Aorta (tissue), 5 donors: Measurements from ENCODE around the gene SOX9. TPM values are rescaled to one million over a fixed set of nuclear protein-coding genes. Genes with fewer than 3 reads are reported as not detected.

Experiments used
- ATAC-seq: fragments of 200-7000 bp; cut with Tn5 transposase; one replicate; pipeline ENCODE4 v1.9.1; 2022; ENCODE audit warnings: moderate library complexity; ENCODE audit not compliant: low FRiP score
- DNase-seq, 2 donors: peaks; one replicate each; pipeline ENCODE4 v3.0.0-alpha.2; 2020
- H3K27ac ChIP-seq, 2 donors: one replicate each; pipeline ENCODE4 v1.5.1; 2013; ENCODE audit warnings: low read length in 2 of 2, mild to moderate bottlenecking in 2 of 2, moderate library complexity in 2 of 2, control low read depth in 1 of 2, inconsistent platforms in 1 of 2, low read depth in 1 of 2
- H3K27me3 ChIP-seq, 2 donors: one replicate each; pipeline ENCODE4 v1.6.1; 2013; ENCODE audit warnings: control low read depth in 1 of 2, low read length in 1 of 2, mild to moderate bottlenecking in 1 of 2, moderate library complexity in 1 of 2; ENCODE audit not compliant: insufficient read depth in 2 of 2, control insufficient read depth in 1 of 2
- H3K36me3 ChIP-seq, 2 donors: one replicate each; pipeline ENCODE4 v1.6.1; 2013; ENCODE audit warnings: control low read depth in 1 of 2, low read length in 1 of 2, mild to moderate bottlenecking in 1 of 2; ENCODE audit not compliant: insufficient read depth in 2 of 2, control insufficient read depth in 1 of 2
- H3K4me1 ChIP-seq, 2 donors: one replicate each; pipeline ENCODE4 v1.6.1; 2013; ENCODE audit warnings: low read length in 2 of 2, control low read depth in 1 of 2, mild to moderate bottlenecking in 1 of 2, moderate library complexity in 1 of 2; ENCODE audit not compliant: insufficient read depth in 2 of 2, control insufficient read depth in 1 of 2
- H3K4me3 ChIP-seq, 2 donors: one replicate each; pipeline ENCODE4 v1.5.1; 2013; ENCODE audit warnings: low read length in 2 of 2, control low read depth in 1 of 2, mild to moderate bottlenecking in 1 of 2
- H3K9me3 ChIP-seq: one replicate; pipeline ENCODE4 v1.6.1; 2013; ENCODE audit warnings: mild to moderate bottlenecking, low read length; ENCODE audit not compliant: control insufficient read depth
- WGBS, 2 donors: extraction: QIAGEN DNeasy Blood & Tissue Kit; methylation state at CpG; one replicate each; pipeline ENCODE4 v1.1.7; 2013; 5-methylcytosine and 5-hydroxymethylcytosine counted together
- intact Hi-C, 2 donors: fragments of 100-400 bp; cut with DNase I; formaldehyde crosslinking; loops; one replicate each; pipeline versions ENCODE4 v1.14.2 to v1.15.0; 2022
- polyA plus RNA-seq, 2 donors: library from polyadenylated mRNA; stranded (reverse); fragments of 200-250 nt; gene quantifications; one replicate each; pipeline ENCODE4 v1.2.3, GENCODE V29; 2013
- total RNA-seq, 2 donors: library from RNA; stranded (reverse); fragmentation: NEBNext Ultra II Directional; extraction: Animal tissue kit (Norgen Biotek cat#: 25700); gene quantifications; one replicate each; pipeline ENCODE4 v1.2.1, GENCODE V29; 2021
- donor health status: healthy with polysubstance abuse.
- donor health status: Bipolar disorder and iron deficiency.
- donor health status: DM: no; HTN: no; CAD: no.
- donor health status: DM: no; HTN: no; CAD: no.
- donor health status: DM: yes; HTN: yes; CAD: no.

The SOX9 gene
- total and polyA plus RNA-seq, 4 donors: 1.5 to 4.7 (median 3.5) TPM

DNA sequence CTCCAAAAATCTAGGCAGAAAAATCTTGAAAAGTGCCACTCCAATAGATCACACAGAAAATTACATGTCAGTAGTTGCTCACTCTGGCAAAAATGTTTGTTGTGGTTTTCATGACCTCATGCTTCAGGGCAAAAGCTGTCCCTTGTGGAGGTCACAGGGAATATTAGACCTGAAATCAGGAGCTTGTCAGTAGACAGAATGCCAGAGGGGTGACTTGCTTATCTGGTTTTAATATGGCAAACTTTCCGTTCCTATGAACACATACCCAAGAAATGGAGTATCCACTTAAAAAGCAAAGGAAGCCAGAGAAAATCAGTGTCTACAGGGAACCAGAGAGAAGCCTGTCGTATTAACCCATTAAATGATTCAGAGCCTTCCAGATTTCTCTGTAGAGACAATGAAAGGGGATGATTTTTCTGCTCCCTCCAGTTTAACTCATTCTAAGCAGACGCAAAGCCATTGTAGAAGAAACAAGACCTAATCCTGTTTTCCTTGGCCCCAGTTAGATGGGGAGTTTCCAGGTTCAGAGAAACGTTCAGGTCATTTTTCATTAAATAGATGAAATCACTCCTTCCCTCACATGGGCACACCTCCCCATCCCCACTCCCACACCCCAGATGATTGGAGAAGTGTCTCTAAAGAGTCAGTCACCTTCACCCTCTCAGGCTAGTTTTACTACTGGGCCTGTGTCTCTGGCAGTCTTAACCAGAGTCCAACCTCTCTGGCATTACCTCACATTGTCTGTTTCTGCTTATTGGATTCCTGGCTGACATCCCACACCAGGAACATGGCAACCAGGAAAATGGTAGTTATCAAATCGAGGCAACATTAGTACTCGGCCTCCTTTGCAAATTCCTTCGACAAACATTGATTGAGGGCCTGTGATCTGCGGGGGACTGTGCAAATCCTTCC lies 6.0 kb downstream of the SOX9 start:
- intact Hi-C loops: loop anchor here in 1 of 2 donors (10.0 kb wide), 1 partner anchor 152 kb away; no protein-coding TSS in a partner anchor
- ATAC-seq: no peak
- peaks cover 0 to 3% of the 10 kb centered on the region in 2 donors for H3K27me3 ChIP-seq
- 47 to 60% methylated on average over 8 of the region's 8 CpGs for WGBS, 2 donors
- H3K4me1 ChIP-seq: no peaks in the 10 kb centered on the region
- no peak overlapping the region for H3K4me3 ChIP-seq
- no peak overlapping the region for H3K27ac ChIP-seq
- H3K36me3 ChIP-seq: no peaks in the 10 kb centered on the region
- H3K9me3 ChIP-seq: no peaks in the 10 kb centered on the region
- DNase-seq: no peak

DNA sequence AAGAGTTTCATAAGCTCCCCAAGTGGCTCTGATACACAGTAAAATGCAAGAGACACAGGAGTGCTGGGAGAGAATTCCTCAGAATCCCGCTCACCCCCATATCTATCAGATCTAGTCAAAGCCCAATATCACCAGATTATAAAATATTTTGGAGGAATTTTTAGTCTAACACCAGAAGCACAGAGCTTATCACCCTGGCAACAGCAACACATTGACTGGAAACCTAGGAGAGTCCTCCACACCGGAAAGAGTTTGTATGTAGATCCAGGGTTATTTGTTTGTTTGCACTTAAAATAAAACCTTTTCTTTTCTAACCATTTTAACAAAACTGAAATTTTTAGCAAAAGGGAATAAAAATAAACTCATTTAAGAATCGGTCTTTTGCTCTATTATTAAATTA lies 7.2 kb downstream of the SOX9 start:
- Histone ChIP-seq H3K36me3 (no peaks in the 10 kb centered on the region), H3K27ac (no peak overlapping the region), H3K4me3 (no peak overlapping the region), H3K27me3 (peaks cover 1 to 3% of the 10 kb centered on the region in 2 donors), H3K4me1 (no peaks in the 10 kb centered on the region), H3K9me3 (no peaks in the 10 kb centered on the region)
- ATAC-seq (no peak), DNase-seq (no peak)
- 77 to 79% methylated on average over 3 of the region's 3 CpGs for WGBS, 2 donors
- intact Hi-C loops: loop anchor here in 1 of 2 donors (10.0 kb wide), 1 partner anchor 153 kb away; no protein-coding TSS in a partner anchor

DNA sequence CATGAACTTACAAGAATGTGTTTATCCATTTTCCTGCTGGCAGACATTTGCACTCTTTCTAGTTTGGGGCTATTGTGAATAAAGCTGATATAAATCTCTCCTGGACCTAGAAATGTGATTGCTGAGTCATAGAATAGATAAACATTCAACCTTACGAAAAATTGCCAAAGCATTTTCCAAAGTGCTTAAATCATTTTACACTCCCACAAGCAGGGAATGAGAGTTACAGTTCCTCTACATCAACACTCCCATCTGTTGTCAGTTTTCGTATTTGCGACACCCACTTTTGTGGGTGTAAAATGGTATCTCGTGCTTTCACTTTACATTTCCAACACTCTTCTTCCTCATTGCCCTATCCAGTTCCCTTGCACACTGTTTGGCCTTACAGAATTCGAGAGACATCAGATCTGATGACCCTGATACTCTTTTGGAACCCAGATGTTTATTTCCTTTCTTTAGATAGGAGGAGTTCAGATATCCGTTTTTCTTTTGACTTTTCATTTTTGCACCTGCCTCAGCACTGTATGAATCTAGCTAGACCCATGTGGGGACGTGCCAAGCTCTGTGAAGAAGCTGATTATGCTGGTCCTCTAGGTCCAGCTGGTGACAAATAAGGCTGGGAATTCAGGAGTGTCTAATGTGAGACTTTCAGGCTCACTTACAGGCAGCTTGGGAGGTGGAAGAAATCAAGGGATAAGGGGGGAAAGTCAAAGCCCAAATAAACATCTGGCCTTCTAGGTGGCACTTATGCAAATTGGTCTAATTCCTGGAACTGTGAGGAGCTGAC lies 14.0 kb downstream of the SOX9 start:
- Histone ChIP-seq H3K4me1 (no peaks in the 10 kb centered on the region), H3K4me3 (no peak overlapping the region), H3K36me3 (no peaks in the 10 kb centered on the region), H3K9me3 (no peaks in the 10 kb centered on the region), H3K27ac (no peak overlapping the region), H3K27me3 (peaks cover 1 to 3% of the 10 kb centered on the region in 2 donors)
- DNase-seq (no peak), ATAC-seq (no peak)
- 46 to 55% methylated on average over 7 of the region's 7 CpGs for whole genome bisulfite sequencing, 2 donors
- intact Hi-C loops: no loop called here

DNA sequence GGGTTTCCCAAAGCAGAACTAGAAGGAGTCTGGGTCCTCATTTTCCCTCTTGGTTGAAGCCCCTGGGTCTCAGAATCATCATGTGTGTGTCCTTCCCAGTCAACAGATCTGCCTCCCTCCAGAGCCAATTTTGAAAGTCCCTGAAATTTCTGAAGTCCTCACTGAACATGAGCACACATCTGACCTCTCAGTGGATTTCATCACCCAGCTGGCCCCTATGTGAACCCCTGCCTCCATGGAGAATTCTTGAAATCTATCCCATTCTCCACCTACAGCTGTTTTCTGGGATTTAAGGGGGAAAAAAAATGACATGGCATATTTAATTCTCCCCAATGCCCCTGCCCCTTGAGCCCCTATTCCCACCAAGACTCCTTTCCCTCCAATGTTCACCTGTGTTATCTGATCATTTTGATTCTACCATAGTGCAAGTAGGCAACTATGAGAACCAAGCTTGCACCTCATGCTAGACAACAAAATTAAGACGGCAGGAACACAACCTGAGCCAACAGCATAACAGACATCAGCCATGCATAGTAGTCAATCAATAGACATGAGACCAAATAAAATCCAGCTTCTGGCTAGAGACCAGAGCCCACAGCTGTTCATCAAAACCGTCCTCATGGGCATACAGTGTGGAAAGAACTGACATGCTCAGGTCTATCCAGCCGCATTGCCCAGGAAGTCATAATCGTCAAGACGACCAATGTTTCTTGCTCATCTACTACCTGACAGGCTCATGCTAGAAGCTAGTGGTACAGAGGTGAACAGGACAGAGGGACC lies 14.9 kb downstream of the SOX9 start:
- DNase-seq (no peak), ATAC-seq (no peak)
- no peaks in the 10 kb centered on the region for H3K36me3 ChIP-seq
- peaks cover 0 to 1% of the 10 kb centered on the region in 2 donors for H3K27me3 ChIP-seq
- no peaks in the 10 kb centered on the region for H3K4me1 ChIP-seq
- no peak overlapping the region for H3K27ac ChIP-seq
- 83 to 89% methylated on average over 5 of the region's 5 CpGs for WGBS, 2 donors
- intact Hi-C loops: no loop called here
- H3K9me3 ChIP-seq: no peaks in the 10 kb centered on the region
- no peak overlapping the region for H3K4me3 ChIP-seq

DNA sequence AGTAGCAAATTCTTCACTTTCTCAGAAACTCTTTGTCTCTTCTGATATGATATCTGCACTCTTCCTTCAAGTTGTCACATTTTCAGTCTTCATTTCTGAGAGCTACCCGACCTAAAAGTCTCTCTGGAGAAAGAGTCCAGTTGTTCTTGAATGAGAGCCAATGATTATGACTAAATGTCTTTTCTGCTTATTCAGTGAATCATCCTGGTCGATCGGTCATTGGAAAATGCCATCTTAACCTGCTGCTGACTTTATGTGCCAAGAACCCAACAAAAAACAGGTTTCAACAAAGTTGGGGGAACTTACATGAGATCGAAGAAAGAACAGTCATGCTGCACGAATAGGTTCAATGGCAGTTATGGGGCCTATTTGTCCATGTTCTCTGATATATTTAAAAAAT lies 15.9 kb downstream of the SOX9 start:
- H3K27ac ChIP-seq: no peak overlapping the region
- no peaks in the 10 kb centered on the region for H3K9me3 ChIP-seq
- intact Hi-C loops: no loop called here
- H3K4me3 ChIP-seq: no peak overlapping the region
- H3K27me3 ChIP-seq: peaks cover 0 to 1% of the 10 kb centered on the region in 2 donors
- ATAC-seq (no peak), DNase-seq (no peak)
- WGBS, 2 donors: 47 to 52% methylated on average over 5 of the region's 5 CpGs
- no peaks in the 10 kb centered on the region for H3K4me1 ChIP-seq
- no peaks in the 10 kb centered on the region for H3K36me3 ChIP-seq

DNA sequence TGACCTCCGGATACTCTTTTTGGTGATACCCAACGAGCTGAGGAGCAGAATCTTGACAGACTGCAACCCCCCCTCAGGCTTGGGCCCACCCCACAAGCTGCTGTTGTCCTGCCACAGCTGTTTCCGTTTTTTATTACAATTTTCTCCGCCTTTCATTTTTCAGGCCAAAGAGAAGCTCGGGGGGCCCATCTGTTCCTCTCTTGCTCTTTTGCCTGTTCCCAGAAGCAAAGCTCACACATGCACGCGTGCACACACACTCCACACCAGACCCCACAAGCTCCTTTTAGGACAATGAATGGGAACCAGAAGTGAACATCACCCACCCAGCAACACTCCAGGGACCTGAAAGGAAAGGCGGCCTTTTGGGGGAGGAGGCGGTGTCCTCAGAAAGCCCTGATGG lies 16.3 kb downstream of the SOX9 start:
- Histone ChIP-seq H3K9me3 (no peaks in the 10 kb centered on the region), H3K4me1 (no peaks in the 10 kb centered on the region), H3K27me3 (peaks cover 0 to under 1% of the 10 kb centered on the region in 2 donors), H3K4me3 (no peak overlapping the region), H3K36me3 (no peaks in the 10 kb centered on the region), H3K27ac (no peak overlapping the region)
- whole genome bisulfite sequencing, 2 donors: 91 to 92% methylated on average over 9 of the region's 9 CpGs
- DNase-seq (no peak), ATAC-seq (no peak)
- intact Hi-C loops: no loop called here

DNA sequence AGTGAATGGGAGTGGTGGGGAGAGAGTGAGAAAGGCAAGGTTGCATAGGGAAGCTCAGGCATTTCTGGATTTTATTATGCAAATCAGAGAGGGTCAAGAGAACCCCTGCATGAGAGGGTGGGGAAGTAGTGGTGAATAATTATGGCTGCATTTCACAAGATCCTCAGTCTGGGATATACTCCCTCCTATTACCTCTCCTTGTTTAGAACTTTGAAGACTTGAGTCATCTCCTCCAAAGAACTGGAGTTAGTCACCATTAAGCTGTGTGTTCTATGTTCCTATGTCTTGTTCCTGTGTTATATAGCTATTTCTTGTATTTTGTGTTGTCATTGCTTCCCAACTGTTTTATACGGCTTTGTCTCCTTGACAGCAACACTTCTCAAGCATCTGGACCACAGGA lies 18.4 kb downstream of the SOX9 start:
- Histone ChIP-seq H3K27me3 (no peaks in the 10 kb centered on the region), H3K36me3 (no peaks in the 10 kb centered on the region), H3K4me1 (no peaks in the 10 kb centered on the region), H3K27ac (no peak overlapping the region), H3K9me3 (peaks cover 2% of the 10 kb centered on the region), H3K4me3 (no peak overlapping the region)
- intact Hi-C loops: no loop called here
- no peak for DNase-seq
- ATAC-seq: no peak
- WGBS, 2 donors: 75 to 90% methylated on average over 1 of the region's 1 CpG

DNA sequence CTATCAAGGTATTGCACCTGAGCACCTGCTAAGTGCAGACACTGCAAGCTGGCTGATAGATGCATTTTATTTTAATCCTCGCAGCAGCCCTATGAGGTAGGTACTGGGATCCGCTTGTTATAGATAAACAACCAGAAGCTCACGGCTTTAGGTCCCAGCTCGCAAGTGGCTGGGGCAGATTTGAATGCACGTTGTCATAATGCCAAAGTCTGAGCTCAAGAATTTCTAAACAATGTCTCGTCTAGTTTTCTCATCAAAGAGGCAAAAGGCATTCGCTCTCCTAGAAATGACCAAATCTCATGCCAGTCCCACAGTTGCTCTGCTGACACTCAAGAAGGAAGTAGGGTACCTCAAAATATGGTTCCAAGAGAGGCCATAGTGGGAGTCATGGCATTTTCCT lies 20.5 kb downstream of the SOX9 start:
- intact Hi-C loops: no loop called here
- Histone ChIP-seq H3K4me3 (no peak overlapping the region), H3K4me1 (no peaks in the 10 kb centered on the region), H3K27me3 (no peaks in the 10 kb centered on the region), H3K36me3 (no peaks in the 10 kb centered on the region), H3K9me3 (peaks cover 2% of the 10 kb centered on the region), H3K27ac (no peak overlapping the region)
- no peak for ATAC-seq
- 65 to 71% methylated on average over 7 of the region's 7 CpGs for WGBS, 2 donors
- DNase-seq: no peak
